ENCODE results near the gene C15orf39. TPM values are rescaled to one million over a fixed set of nuclear protein-coding genes. Genes with fewer than 3 reads are reported as not detected.

Gene C15orf39
- total RNA-seq, 6 experiments from 2014 or later, result 3.6 to 9.4 (median 5.8) TPM

DNA sequence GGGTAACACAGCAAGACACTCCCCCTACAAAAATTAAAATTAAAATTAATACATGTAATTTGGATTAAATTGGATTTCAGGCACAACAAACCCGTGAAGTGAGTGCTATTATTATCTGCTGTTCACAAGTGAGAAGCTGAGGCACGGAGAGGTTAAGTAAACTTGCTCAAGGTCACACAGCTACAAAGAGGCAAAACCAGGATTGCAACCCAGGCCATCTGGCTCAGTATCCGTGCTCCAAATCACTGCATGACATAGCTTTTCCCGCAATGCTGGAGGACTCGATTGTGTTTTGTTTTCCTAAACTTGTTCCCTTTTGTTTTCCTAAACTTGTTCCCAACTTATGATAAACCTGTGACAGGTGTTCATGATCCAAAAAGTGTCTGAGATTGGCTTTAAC, 19.9 kb upstream of the C15orf39 start:
- intact Hi-C loops (cut with DNase I), result loop anchor here in 1 of 2 donors (10.0 kb wide), 1 partner anchor 47 kb away; no protein-coding TSS in a partner anchor
- no peak for DNase-seq
- no peak overlapping the region for H3K4me3 ChIP-seq
- WGBS (ENCODE audit: insufficient coverage, low coverage, low lambda C conversion rate, missing lambda C conversion rate), result 47% methylated on average over 3 of the region's 5 CpGs
- ATAC-seq, result no peak
- no peaks in the 10 kb centered on the region for H3K27me3 ChIP-seq
- no peak for TF ChIP-seq POLR2A (IDR thresholded peaks at IDR 0.05)
- TF ChIP-seq, protein P1, sequence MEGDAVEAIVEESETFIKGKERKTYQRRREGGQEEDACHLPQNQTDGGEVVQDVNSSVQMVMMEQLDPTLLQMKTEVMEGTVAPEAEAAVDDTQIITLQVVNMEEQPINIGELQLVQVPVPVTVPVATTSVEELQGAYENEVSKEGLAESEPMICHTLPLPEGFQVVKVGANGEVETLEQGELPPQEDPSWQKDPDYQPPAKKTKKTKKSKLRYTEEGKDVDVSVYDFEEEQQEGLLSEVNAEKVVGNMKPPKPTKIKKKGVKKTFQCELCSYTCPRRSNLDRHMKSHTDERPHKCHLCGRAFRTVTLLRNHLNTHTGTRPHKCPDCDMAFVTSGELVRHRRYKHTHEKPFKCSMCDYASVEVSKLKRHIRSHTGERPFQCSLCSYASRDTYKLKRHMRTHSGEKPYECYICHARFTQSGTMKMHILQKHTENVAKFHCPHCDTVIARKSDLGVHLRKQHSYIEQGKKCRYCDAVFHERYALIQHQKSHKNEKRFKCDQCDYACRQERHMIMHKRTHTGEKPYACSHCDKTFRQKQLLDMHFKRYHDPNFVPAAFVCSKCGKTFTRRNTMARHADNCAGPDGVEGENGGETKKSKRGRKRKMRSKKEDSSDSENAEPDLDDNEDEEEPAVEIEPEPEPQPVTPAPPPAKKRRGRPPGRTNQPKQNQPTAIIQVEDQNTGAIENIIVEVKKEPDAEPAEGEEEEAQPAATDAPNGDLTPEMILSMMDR (IDR thresholded peaks at IDR 0.05), result no peak
- H3K9me3 ChIP-seq, result no peaks in the 10 kb centered on the region
- H3K36me3 ChIP-seq, result no peaks in the 10 kb centered on the region
- peaks cover 0 to 6% (median 0%) of the 10 kb centered on the region in 4 donors for H3K4me1 ChIP-seq
- no peak overlapping the region for H3K27ac ChIP-seq

GRCh38 chr15:75182187-75183131, 19.2 kb upstream of the C15orf39 start:
- H3K9me3 ChIP-seq, result no peaks in the 10 kb centered on the region
- no peaks in the 10 kb centered on the region for H3K36me3 ChIP-seq
- no peak overlapping the region for H3K27ac ChIP-seq
- intact Hi-C loops (cut with DNase I), result loop anchor here in 1 of 2 donors (10.0 kb wide), 1 partner anchor 48 kb away; no protein-coding TSS in a partner anchor
- no peak for TF ChIP-seq POLR2A (IDR thresholded peaks at IDR 0.05)
- TF ChIP-seq, protein P1 (IDR thresholded peaks at IDR 0.05), result no peak
- DNase-seq, result no peak
- H3K4me3 ChIP-seq, result no peak overlapping the region
- WGBS (ENCODE audit: insufficient coverage, low coverage, low lambda C conversion rate, missing lambda C conversion rate), result 20% methylated on average over 6 of the region's 12 CpGs
- H3K27me3 ChIP-seq, result no peaks in the 10 kb centered on the region
- peak in 2 of 4 donors; percentile 9 to 40 for ATAC-seq
- peaks cover 0 to 6% (median 0%) of the 10 kb centered on the region in 4 donors for H3K4me1 ChIP-seq

DNA sequence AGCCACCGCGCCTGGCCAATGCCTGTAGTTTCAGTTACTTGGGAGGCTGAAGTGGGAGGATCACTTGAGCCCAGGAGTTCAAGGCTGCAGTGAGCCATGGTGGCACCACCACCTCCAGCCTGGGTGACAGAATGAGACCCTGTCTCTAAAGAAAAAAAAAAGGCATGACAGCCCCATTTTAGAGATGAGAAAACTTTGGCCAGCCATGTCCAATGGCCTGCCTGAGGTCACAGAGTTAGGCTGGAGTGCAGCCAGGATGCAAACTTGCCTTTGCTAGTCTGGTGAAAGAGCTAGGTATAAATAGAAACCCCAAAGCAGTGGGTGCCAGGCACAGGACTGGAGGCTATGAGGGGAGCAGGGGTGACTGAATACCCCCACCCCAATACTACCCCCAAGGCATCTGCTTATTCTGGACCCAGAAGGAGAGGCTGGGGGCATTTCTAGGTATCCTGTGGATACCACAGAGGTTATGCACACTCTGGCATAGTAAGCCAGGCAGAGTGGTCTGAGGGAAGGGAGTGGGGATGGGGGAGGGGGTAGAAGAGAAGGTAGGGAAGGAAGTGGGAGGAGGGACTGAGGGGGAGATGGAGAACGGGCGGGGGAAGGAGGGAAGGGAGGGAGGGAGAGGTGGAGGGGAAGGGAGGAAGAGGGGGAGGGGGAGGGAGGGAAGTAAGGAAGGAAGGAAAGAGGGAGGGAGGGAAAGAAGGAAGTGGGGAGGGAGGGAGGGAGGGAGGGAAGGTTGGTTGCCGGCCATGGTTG, 16.2 kb upstream of the C15orf39 start:
- ATAC-seq (no peak), DNase-seq (no peak)
- intact Hi-C loops (cut with DNase I), result loop anchor here in 1 of 2 donors (10.0 kb wide), 1 partner anchor 51 kb away; no protein-coding TSS in a partner anchor
- no peak for TF ChIP-seq POLR2A (IDR thresholded peaks at IDR 0.05)
- TF ChIP-seq, protein P1 (IDR thresholded peaks at IDR 0.05), result no peak
- Histone ChIP-seq H3K4me1 (no peaks in the 10 kb centered on the region), H3K36me3 (no peaks in the 10 kb centered on the region), H3K4me3 (no peak overlapping the region), H3K27ac (no peak overlapping the region), H3K9me3 (no peaks in the 10 kb centered on the region), H3K27me3 (no peaks in the 10 kb centered on the region)
- WGBS (ENCODE audit: insufficient coverage, low coverage, low lambda C conversion rate, missing lambda C conversion rate), result 36% methylated on average over 3 of the region's 5 CpGs

DNA sequence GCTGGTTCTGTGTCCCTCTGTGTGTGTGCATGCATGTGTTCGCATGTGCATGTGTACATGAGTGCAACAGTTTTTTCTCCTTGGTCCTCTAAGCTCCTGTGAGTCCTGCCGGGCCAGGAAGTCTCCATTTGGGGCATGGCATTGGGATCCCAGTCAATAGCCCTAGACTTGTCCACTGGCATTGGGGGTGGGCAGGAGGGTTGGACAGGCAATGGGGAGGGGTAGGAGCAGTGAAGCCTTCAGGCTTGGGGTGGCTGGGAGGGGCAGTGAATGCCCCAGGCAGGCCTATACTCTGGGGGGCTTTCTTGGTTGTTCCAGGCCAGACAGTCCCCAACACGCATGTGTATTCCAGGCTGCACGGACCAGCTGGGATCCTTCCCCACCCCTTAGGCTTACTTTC, 15.6 kb upstream of the C15orf39 start:
- Histone ChIP-seq H3K36me3 (no peaks in the 10 kb centered on the region), H3K4me1 (no peaks in the 10 kb centered on the region), H3K27me3 (no peaks in the 10 kb centered on the region), H3K27ac (no peak overlapping the region), H3K4me3 (no peak overlapping the region), H3K9me3 (no peaks in the 10 kb centered on the region)
- intact Hi-C loops (cut with DNase I), result loop anchor here in 1 of 2 donors (10.0 kb wide), 1 partner anchor 51 kb away; no protein-coding TSS in a partner anchor
- no peak for DNase-seq
- no peak for ATAC-seq
- TF ChIP-seq POLR2A (IDR thresholded peaks at IDR 0.05), result no peak
- TF ChIP-seq, protein P1 (IDR thresholded peaks at IDR 0.05), result no peak
- no CpG with 5 or more reads among the region's 4 CpGs for WGBS (ENCODE audit: insufficient coverage, low coverage, low lambda C conversion rate, missing lambda C conversion rate)
